GM21423 (cell line): Measurements from ENCODE around the gene CREB3.

ENCODE experiments used
- ATAC-seq: cut with Tn5 transposase; IDR thresholded peaks from one replicate; pipeline ENCODE4 v1.9.1; 2021; ENCODE audit warnings: mild to moderate bottlenecking, moderate library complexity; ENCODE audit not compliant: unreplicated experiment

Gene CREB3, protein sequence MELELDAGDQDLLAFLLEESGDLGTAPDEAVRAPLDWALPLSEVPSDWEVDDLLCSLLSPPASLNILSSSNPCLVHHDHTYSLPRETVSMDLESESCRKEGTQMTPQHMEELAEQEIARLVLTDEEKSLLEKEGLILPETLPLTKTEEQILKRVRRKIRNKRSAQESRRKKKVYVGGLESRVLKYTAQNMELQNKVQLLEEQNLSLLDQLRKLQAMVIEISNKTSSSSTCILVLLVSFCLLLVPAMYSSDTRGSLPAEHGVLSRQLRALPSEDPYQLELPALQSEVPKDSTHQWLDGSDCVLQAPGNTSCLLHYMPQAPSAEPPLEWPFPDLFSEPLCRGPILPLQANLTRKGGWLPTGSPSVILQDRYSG

DNA sequence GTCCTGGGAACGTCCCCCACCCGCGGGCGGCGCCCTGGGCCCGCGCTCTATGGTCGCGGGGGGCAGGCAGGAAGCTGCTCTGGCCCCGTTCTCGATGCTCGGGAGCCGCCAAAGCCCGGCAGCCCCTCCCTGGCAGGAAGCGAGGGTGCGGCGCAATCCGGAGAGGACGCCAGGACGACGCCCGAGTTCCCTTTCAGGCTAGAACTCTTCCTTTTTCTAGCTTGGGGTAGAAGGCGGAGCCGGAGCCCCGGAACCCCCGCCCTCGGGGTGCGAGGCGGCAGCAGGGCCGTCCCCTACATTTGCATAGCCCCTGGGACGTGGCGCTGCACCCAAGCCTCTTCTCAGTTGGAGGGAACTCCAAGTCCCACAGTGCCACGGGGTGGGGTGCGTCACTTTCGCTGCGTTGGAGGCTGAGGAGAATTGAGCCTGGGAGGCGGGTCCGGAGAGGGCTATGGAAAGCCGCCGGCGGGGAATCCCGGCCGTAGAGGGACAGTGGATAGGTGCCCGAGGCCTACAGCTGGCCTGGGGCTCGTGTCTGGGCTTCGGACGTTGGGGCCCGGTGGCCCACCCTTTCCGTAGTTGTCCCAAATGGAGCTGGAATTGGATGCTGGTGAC, at the start of gene CREB3, which contains the start of gene TLN1:
Gene CREB3 (plus strand): TSS at position 482 of the 615 bp plus-strand sequence. CDS start 107 bp downstream, at position 589.
Gene TLN1 (minus strand): TSS at position 11 of the 615 bp plus-strand sequence. CDS start 6,501 bp downstream, outside the sequence.
- peak; percentile 78 for ATAC-seq

DNA sequence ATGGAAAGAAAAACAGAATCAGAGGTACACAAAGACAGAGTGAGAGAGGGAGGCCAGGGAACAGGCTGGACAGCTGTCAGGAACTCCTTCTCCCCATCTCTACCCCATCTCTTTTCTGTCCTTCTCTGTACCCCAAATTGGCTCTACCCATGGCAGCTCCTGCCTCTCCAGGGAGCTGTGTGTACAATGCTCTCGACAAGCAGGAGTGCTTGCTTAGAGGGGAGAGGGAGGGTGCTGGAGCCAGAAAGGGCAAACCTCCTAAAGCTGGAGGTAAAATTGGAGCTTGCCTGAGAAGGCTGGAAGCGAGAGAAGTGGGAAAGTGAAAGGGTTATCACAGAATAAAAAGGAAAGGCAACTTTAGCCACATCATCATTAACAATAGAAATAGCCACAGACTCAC, 49.1 kb upstream of the CREB3 start:
- no peak for ATAC-seq

DNA sequence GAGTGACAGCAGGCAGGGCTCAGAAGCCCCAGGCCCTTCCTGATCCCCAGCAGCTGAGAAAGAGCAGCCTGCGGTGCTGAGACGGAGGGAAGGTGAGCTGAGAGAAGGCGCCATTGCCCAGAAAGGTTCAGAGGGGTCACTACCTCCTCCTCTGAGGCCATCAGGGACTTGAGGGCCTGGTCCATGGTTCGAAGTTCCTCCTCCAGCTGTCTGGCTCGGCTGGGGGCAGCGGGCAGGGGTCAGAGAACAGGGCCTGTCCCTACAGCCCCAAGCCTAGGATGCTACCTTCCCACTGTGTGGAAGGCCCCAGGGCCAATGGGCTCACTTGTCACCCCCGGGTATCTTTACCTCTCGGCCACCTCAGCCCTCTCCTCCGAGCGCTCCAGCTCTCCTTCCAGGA, 47.5 kb upstream of the CREB3 start:
- no peak for ATAC-seq

DNA sequence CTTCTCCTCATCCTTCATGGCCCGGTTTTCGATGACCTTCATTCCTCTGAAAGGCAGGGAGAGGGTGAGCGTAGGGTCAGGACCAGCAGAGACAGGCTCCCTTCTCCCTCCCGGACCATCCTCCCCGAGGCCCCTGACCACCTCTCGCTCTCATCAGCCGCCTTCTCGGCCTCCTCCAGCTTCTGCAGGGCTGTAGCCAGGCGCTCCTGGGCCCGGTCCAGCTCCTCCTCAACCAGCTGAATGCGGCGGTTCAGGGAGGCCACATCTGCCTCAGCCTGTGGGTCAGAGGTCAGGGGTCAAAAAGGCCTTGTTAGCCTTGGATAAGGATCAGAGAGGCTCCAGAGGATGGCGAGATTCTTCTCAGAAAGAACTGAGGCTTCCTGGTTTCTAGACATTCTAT, 47.0 kb upstream of the CREB3 start:
- ATAC-seq = no peak

DNA sequence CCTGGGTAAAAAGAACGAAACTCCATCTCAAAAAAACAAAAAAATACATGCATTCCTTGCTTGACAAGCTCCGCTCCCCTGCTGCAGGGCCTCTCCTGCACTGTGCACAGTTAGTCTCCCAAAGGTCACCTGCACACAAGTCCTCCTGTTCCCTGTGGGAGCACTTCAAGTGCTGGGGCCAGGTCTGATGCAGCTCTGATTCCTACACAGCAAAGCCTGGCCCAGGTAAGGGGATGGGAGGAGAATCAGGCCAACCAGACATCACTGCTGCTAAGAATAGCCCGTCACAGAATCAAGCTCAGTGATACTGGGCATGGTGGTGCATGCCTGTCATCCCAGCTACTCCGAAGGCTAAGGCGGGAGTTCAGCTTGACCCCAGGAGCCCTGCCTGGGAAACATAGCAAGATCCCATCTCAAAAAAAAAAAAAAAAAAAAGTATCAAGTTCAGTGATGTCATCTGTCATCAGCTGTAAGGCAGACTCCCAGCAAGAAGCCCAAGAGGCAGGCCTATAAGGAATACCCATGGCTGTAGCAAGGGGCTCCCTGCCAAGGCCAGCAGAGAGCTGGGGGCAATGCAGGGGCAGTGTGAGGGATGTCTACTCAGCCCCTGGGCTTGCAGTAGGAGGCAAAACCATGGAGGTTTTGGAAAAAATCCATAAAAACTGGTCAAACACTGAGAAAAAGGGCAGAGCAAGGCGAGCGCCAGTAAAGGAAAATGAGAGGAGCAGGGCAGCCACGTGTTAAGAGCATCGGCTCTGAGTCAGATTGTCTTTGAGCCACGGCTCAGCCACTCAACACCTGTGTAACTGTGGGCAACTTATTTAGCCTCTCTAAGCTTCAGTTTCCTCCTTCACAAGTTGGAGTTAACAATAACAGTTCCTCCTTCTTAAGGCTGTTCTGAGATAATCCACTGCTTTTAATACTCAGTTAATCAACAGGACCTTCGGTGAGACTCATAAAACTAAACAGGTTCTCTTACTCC, 46.0 kb upstream of the CREB3 start:
- ATAC-seq = no peak

DNA sequence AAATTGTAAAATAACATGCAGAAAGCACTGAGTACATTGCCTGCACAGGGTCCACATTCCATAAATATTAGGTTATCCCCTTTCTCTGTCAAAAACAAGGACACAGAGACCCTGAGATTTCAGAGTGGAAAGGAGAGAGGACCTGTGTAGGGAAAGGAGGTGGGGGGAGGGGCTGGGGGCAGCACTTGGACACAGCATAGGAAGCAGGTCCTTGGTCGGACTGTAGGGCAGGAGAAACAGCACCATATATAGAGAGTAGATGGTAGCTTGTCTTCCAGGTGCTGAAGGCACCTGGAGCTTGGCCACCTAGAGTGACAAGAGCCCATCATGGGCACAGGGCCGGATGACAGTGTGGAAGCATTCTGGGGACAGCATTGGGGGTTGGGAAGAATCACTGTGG, 45.2 kb upstream of the CREB3 start:
- ATAC-seq = no peak

DNA sequence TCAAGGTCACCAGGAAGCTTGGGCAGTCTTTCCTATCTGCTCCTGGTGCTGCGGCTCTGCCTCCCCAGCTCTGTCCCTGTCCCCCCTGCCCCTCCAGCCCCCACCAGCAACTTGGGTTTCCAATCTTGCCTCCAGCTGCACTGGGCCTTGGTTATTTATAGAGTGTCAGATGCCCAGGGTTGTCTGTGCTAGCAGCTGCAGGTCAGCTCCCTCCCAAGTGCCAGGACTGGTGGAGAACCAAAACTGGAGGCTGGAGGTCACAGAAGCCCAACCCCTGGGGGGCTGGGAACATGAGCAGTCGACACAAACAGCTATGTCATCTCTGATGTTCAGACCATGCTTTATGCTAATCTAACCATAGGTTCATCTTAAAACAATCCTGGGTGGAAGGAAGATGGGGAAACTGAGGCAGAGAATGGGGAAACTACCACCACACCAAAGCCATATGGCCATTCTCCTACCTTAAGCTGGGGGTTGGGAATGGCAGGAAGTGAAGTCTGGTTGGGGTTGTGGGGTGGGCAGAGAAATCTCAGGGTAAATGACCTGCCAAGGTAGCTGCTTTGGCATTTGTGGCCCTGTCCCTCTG, 44.4 kb upstream of the CREB3 start:
- no peak for ATAC-seq

DNA sequence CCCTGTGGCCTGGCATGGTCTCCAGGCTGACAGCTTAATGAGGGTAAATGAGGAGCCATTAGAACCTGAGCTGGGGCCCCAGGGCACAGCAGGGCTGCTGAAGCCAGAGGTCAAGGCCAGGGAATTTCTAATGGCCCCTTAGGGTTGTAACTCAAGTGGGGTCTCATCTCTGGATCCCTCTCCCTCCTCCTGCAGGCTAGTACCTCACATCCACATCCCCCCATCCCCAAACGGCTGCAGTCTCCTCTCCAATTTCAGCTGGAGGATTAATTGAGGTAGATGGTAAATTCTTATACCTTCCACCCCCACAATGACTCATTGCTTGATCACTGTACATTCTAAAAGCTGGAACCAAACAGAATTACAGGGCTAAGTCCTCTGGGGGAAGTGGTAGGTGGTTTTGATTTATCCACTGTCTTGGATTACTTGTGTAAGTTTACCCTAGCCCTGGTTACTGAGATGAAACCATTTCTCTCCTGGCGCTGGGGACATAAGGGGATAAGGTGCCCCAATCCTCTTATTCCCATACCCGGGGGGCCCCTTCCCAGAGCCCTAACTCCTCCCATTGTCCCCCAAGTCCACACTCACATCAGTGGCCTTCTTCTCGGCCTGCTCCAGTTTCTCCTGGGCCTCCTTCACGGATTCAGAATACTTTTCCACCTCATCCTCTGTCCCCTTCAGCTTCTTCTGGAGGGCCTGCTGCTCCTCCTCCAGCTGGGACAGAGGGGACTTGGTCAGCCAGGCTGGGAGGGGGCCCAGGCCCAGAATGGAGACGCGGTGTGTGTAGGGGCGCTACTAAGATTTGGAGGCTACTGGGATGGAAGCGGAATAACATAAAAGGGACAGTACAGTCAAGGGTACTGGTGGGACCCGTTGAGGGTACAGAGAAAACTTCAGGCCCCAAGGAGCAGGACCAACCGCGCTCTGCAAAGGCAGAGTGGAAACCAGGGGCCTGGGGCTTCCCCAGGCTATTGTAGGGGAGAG, 43.6 kb upstream of the CREB3 start:
- ATAC-seq = no peak

DNA sequence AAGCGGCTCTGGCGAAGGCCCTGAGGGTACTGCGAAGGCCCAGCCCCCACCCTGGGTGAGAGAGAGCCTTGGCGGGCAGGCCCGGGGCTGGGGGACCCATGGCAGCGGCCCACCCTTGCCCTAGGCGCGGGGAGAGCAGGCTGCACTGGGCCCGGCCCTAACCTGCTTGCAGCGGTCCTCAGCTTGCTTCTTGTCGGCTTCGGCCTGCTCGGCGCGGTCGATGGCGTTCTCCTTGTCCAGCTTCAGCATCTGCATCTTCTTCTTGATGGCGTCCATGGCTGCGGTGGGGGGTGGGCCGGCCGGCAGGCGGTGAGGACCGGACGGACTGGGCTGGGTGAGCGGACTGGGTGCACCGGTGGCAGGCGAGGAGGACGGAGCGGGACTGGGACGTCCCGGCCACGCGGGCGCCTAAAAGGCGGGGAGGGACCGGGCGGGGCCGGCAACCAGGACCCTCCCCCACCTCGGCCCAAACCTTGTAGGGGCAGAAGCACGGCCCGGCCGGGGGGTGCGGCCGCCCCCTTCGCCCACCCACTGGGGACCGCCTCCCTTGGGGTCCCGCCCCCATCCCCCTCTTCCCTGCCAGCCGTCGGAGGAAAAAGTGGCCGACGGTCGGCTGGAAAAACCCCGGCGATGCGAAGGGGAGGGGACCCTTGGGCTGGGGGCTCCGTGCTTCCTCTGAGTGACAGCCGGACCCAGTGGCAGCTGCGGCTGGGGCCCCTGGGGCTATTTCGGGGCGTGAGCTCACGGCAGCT, 42.7 kb upstream of the CREB3 start, which contains the start of gene TPM2:
Gene TPM2 (minus strand): TSS at position 384 of the 752 bp plus-strand sequence. CDS start 108 bp downstream, at position 276.
- no peak for ATAC-seq

DNA sequence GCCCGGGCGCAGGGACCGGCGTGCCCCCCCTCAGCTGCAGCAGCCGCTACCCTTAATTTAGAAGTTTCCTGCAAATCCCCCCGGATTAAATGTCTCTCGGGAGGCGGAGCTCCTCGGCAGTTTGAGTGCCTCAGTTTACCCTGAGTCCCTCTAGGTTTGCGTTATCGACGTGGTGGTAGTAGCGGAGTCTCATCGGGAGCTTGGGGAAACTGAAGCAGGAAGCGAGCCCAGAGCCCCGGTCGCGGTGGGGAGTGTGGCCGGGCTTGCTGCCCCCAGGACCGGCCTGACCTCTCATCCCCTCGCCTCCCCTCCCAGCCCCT, 42.2 kb upstream of the CREB3 start:
- no peak for ATAC-seq

DNA sequence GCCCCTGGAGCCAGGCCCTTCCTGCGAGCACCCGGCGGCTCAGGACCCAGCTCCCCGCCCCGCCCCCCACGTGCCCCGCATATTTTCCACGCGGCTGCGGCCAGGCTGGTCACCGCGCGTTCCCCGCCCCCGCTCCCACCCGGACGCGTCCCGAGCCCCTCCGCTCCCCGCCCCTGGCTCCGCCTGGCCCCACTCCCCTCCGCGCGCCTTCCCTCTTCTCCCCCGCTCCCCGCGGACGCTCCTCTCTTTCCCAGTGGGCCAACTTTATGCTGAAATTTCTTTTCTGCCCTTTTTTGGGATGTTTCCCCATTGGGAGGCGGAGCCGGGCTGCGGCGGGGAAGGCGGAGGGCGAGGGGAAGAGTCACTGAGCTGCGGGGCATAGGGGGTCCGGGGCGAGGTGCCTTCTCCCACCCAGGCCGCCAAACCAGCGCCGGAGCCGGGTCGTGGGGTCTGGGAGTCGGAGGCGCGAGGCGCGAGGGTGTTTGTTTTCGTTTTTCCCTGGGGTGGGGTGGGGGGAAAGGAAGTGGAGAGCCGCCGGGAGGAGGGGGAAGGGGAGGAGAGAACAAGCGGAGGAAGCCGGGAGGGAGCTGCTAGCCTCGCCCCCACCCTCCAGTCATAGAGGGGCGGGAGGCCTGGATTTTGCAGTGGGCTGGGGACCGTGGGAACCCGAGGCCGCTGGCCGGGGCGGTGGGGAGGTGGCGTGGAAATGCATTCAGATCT, 41.7 kb upstream of the CREB3 start:
- no peak for ATAC-seq

DNA sequence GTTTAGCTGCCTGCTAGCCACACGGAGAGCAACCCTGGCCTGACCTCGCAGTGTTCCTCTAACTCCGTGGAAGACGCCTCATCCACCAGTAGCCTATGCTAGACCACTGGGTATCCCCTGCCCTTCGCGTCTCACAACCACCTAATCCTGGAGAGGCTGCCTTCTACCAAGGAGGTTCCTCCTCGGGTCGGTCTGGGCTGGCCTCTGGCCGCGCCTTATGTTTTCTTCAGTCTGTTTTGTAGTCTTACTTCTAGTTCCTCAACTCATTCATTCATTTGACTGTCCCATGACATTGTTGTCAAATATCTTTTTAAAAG, 41.2 kb upstream of the CREB3 start:
- ATAC-seq = no peak

DNA sequence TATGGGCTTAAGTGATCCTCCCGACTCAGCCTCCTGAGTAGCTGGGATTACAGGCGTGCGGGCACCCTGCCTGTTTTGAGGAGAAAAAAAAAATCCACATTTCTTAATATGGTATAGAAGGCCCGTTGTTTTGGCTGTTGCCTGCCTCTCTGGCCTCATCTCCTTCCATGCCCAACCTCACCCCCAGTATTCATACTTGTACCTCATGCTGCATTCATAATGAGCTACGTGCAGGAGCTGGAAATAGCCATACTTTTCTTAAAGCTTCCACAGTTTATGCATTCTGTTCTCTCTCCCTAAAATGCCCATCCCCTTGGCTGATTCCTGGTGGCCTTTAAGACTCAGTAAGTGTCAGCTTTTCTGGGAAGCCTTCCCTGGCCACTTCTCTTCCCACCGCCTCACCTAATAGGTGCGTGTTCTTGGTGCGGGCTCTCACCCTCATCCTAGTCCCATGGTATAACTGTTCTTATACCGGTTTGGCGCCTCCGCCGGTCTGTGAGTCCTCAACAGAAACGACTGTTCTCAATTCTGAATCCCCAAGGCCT, 40.6 kb upstream of the CREB3 start:
- ATAC-seq = no peak

DNA sequence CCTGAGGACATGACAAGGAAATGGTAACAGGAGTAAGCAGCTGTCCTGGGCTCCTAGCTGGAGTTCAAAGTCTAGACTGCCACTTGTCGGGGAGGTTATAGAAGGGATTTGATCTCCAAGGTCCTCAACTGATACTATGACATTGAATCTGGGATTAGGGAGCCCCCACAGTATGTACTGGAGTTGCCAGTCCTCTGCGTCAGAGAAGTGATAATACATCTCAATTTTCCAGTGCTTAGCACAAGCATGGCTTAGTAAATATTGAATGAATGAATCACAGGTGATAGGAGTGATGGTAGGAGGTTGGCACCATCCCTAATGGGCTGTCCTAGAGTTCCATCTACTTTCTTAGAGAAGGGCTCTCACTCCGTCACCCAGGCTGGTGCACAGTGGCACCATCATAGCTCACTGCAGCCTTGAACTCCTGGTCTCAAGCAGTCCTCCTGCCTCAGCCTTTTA, 36.5 kb upstream of the CREB3 start:
- ATAC-seq = no peak

DNA sequence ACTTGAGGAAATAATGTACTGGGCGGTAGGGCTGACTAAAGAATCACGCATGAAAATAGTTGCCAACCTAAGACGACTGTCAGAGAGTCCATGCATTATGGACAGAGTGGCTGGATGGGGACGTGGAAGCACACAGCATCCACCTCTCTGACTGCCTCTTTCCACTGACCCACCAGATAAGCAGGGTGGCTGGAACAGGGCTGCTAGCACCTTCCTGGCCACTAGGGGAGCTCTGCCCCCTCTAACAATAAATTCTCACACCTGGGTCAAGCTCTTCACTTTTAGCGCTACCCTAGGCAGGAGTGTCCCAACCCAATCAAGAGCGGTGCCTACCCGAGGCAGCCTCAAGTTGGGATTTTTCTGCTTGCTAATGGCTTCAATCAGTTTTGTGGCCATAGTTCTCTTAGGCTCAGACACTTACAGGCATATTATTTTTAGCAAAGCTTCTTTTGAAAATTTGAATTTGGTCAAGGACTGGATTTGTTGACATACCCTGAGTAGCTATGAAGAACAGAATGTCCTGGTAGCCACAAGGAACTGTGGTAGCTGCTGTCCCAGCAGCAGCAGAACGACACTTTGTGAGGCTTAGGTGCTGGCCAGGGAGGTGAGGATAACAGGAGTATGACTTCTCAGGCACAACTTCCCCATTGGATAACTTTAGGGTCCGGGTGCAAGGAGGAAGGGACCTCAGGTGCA, 35.8 kb upstream of the CREB3 start:
- peak; percentile 77 for ATAC-seq

DNA sequence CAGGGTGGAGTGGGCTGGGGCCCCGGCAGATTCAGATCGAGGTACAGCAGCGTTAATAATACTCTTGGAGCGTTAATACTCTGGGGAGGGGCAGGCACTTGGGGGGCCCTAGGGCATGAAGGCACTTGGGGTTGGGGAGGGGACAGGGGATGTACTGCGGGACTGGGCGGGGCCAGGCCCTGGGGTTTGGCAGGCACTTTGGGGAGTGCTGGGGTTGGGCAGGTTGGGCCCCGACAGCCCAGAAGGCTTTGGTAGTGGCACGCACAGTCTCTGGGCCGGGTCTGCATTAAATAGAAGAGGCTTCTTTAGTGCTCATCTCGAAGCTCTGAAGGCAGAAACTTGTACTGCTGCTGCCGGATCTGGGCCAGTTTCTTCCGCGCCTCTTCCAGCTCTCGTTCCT, 35.0 kb upstream of the CREB3 start:
- no peak for ATAC-seq

DNA sequence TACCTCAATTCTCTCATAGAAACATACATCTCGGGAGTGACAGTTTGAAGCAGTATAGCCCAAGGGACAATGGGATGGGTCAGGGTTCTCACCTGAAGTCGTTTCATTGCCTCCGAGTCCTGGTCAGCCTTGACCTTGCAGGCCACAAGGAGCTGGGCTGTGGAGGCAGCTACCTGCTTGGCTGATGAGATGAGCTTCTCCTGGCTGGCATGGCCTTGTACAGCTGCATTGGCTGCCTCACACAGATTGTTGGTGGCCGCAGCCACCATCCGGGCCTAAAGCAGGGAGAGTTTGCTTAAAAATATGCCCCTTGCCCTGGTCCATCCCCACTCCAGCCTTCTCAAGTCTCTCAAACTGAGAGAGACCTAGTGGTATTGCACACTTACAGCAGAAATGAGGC, 34.2 kb upstream of the CREB3 start:
- ATAC-seq = no peak

DNA sequence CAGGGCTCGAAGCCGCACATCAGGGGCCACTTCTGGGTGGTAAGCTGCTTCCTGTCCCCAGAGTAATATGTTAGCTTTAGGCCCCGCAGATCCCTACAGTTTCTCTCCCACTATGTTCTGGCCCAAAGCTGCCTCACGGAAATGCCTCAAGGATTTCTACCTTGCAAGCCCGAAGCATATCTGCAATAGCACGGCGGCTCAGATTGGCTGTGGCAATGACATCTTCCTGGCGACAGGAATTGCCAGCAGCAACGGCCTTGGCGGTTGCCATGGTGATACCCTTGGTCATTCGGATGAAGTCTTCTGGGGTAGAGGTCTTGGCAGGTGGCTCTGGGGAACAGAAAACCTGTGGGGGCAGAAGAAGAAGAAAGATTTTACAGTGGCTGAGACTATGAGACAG, 32.4 kb upstream of the CREB3 start:
- no peak for ATAC-seq
